SH-SY5Y (cell line): ENCODE data around the gene ARFGEF3.

ENCODE experiments used
- GATA2 ChIP-seq: IDR thresholded peaks from 2 replicates; pipeline ENCODE4 v1.6.1; 2011; ENCODE audit warnings: mild to moderate bottlenecking, low read depth, low read length
- GATA3 ChIP-seq: IDR thresholded peaks from 2 replicates; pipeline ENCODE4 v1.6.1; 2011; ENCODE audit warnings: low read depth, mild to moderate bottlenecking, low read length, moderate library complexity

The ARFGEF3 gene

GRCh38 chr6:138215093-138215782 lies 53.5 kb downstream of the ARFGEF3 start:
- no peak for TF ChIP-seq GATA2
- no peak for TF ChIP-seq GATA3

- TF ChIP-seq GATA3 = no peak
- TF ChIP-seq GATA2 = no peak
Observed at GRCh38 chr6:138218449-138218848, 56.7 kb downstream of the ARFGEF3 start, which contains the start of gene PBOV1. PBOV1 (minus strand) TSS chr6:138218491; CDS start chr6:138218395, 96 bp downstream.

GRCh38 chr6:138219398-138219797 lies 57.7 kb downstream of the ARFGEF3 start:
- TF ChIP-seq GATA2 = no peak
- TF ChIP-seq GATA3 = no peak

GRCh38 chr6:138219901-138220300 lies 58.2 kb downstream of the ARFGEF3 start:
- TF ChIP-seq GATA3 (no peak), GATA2 (no peak)

DNA sequence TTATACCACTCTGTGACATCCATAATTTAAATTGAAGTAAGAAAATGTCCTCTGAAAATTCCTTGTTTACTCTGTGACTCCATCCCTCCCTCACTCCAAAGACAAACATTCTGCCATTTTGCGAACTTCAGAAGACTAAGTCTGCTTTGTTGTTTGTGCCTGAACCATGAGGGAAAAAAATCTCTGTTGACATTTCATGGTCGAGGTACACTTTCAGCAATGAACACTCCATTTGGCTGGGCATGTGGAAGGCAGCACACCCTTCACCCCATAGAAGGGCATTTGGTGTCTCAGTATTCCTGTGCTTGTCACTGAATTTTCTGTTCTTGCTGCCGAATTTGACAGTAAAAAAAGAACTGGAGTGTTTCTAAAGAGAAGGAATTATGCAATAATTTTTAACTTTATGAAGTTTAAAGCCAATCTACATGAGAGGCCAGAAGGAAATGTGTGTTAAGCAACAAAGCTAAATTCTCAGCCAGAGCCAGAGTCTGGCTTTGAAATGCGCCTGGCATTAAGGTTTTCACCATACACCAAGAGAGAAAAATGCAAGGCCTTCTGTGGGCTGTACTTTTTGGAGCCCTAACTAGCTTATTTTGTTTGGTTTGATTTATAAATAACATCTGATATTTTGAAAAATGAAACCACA lies 61.3 kb downstream of the ARFGEF3 start:
- no peak for TF ChIP-seq GATA2
- TF ChIP-seq GATA3 = no peak

DNA sequence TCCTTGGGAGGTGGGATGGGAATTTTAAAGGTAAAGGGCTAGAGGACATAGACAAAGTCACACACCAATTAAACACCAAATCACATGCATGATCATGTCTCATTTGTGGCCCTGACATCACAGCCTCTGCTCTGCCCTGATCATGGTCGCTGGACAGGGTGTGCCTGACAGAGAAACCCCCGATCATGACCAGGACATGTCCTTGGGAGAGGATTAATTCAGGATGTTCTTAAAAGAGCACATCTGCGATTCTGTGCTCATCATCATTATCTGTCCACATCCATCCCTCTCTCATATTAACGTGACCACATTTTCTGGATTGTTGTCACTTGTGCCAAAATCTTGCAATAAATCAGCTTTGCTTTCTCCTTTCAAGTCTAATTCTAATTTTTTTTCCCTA lies 64.2 kb downstream of the ARFGEF3 start:
- TF ChIP-seq GATA3 (no peak), GATA2 (no peak)

DNA sequence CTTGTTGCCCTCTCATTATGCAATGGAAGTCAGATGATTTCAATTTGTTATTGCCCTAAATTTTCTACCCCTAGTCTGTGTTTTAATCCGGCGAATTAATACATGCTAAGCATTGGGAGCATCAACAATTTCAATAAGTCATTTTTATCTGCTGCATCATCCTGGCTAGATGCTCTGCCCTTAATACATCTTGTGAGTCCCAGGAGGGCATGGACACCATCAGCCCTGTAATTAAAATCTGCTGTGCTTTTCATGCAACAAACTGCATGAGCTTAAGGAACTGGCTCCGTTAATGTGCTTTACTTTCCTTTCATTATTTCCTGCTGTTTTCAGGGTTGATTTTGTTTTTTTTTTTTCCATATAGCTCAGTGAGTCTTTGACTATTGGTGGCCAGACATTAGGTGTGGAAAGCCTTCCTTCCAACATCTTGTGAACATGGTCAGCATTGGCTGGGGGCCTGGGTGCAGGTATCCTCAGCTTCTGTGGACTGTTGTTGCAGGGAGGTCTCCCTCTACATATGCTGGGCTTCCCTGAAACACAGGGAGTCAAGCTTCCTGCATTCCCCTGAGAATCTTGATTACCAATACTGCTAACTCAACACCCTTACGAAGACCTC lies 65.1 kb downstream of the ARFGEF3 start:
- TF ChIP-seq GATA2 = no peak
- TF ChIP-seq GATA3 = no peak

GRCh38 chr6:138227316-138227781 lies 65.6 kb downstream of the ARFGEF3 start:
- TF ChIP-seq GATA3 = no peak
- TF ChIP-seq GATA2 = no peak

DNA sequence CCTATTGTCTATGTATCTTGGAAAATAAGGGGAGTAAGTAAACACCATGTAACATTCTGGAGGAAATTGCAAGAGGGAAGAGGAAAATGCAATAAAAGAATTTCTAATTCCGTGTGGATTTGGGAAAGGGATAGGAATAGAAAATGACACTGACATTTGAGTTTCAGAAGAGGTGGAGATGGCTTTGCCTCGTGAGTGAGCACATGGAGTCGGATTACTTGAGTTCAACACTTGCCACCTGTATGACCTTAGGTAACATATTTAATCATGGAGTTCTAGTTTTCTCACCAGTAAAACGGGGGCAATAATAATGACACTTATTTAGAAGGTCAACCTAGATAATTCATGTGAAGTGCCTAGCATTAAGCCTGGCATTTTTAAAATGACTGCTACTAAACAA lies 67.3 kb downstream of the ARFGEF3 start:
- TF ChIP-seq GATA2 (no peak), GATA3 (no peak)

DNA sequence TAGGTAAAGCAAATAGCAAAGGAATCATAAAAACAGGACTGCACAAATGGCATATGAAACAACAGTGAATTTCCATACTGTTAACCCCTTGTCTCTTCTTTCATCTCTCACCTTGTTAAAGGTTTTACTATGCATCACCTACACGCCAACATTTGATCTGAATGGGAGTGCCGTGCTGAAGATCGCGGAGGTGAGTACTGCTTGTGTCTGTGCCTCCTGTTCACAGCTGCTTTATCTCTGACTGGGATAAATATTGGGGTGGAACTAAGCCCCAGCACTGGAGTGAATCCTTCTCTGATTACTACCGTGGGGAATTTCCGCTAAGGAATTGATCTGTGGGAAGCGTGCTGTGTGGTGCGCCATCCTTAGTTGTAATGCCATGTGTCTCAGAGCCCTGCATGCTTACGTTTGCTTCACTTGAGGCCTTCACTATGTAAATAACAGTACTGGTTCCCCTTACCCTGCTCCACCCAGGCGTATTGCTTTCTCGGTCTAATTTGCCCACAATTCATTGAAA lies 68.0 kb downstream of the ARFGEF3 start:
- TF ChIP-seq GATA3 (no peak), GATA2 (no peak)

DNA sequence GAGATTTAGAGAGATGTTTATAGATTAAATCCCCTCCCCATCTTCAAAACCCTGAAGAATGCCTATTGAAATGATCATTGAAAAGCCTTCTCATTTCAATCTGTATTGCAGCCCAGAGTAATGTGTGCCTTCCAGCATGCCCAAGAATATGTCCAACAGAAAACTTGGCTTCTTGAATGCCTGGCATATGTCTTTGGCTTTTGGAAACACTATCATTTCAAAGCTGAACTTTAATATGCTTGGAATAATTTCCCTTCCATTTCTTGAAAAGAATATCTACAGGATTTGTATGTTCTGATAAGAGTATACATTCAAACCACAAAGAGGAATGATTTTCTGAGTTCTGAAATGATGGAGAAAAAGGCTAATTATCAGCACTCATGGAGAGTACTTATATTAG lies 68.5 kb downstream of the ARFGEF3 start:
- TF ChIP-seq GATA3 (no peak), GATA2 (no peak)

GRCh38 chr6:138230759-138231380 lies 69.1 kb downstream of the ARFGEF3 start:
- TF ChIP-seq GATA3 (no peak), GATA2 (no peak)

GRCh38 chr6:138231381-138231886 lies 69.7 kb downstream of the ARFGEF3 start:
- TF ChIP-seq GATA3 (no peak), GATA2 (no peak)

- no peak for TF ChIP-seq GATA3
- no peak for TF ChIP-seq GATA2
Observed at GRCh38 chr6:138234363-138234762, 72.6 kb downstream of the ARFGEF3 start.

DNA sequence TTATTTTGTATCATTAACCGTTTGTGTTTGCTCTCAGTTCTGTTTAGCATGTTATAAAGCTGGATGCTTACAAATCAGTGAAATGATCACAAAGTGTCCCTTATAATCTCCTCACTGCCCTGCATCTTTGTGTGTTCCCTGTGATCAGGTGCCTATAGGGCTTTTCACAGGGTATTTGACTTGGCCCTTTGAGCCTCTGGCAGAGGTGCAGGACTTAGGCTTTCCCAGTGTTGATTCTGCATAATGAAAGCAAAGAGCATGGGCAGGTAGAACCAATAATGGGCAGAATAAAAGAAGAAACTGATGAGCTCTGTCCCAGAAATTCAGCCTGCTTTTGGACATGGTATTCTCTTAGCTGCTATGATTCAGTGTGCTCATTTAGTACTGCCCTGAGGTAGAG lies 73.5 kb downstream of the ARFGEF3 start:
- TF ChIP-seq GATA3 (no peak), GATA2 (no peak)
